Endodermal cell (in vitro differentiated cells): ENCODE measurements around the gene ARL6. TPM values are rescaled to one million over a fixed set of nuclear protein-coding genes. Genes with fewer than 3 reads are reported as not detected.

Experiments used
- DNase-seq: peaks from one replicate; pipeline ENCODE4 v3.0.0-alpha.2; 2017
- H3K27ac ChIP-seq: 2 replicates; pipeline ENCODE4 v1.5.1; 2013; ENCODE audit warnings: mild to moderate bottlenecking, low read depth, low read length, moderate library complexity
- H3K27me3 ChIP-seq: 2 replicates; pipeline ENCODE4 v1.6.1; 2013; ENCODE audit warnings: mild to moderate bottlenecking, low read length, moderate library complexity; ENCODE audit not compliant: insufficient read depth, control insufficient read depth, poor library complexity, severe bottlenecking
- H3K36me3 ChIP-seq: 2 replicates; pipeline ENCODE4 v1.7.0; 2013; ENCODE audit warnings: mild to moderate bottlenecking, low read length, moderate library complexity; ENCODE audit not compliant: control insufficient read depth, insufficient read depth
- H3K4me1 ChIP-seq: one replicate; pipeline ENCODE4 v1.7.0; 2013; ENCODE audit warnings: low read length; ENCODE audit not compliant: control insufficient read depth, insufficient read depth
- H3K4me3 ChIP-seq: 2 replicates; pipeline ENCODE4 v1.5.1; 2013; ENCODE audit warnings: mild to moderate bottlenecking, low read length, moderate library complexity
- H3K9ac ChIP-seq: 2 replicates; pipeline ENCODE4 v1.6.1; 2013; ENCODE audit warnings: mild to moderate bottlenecking, low read length, moderate library complexity; ENCODE audit not compliant: poor library complexity, severe bottlenecking; ENCODE audit errors: extremely low read depth
- H3K9me3 ChIP-seq: 2 replicates; pipeline ENCODE4 v1.6.1; 2013; ENCODE audit warnings: mild to moderate bottlenecking, low read length, moderate library complexity; ENCODE audit not compliant: control insufficient read depth
- H3K27ac Mint-ChIP-seq: 2 replicates; pipeline ENCODE4 v1.8.0; 2020; ENCODE audit warnings: mixed read lengths
- H3K27me3 Mint-ChIP-seq: 2 replicates; pipeline ENCODE4 v1.8.0; 2021; ENCODE audit warnings: mild to moderate bottlenecking, mixed read lengths; ENCODE audit not compliant: insufficient read depth
- H3K36me3 Mint-ChIP-seq: 2 replicates; pipeline ENCODE4 v1.8.0; 2020; ENCODE audit warnings: low read depth, mixed read lengths
- H3K4me1 Mint-ChIP-seq: 2 replicates; pipeline ENCODE4 v1.8.0; 2020; ENCODE audit warnings: mixed read lengths
- H3K4me3 Mint-ChIP-seq: 2 replicates; pipeline ENCODE4 v1.8.0; 2020; ENCODE audit warnings: mild to moderate bottlenecking, moderate library complexity, mixed read lengths
- H3K9me3 Mint-ChIP-seq: 2 replicates; pipeline ENCODE4 v1.8.0; 2020; ENCODE audit warnings: mild to moderate bottlenecking, mixed read lengths
- WGBS, 2 experiments: methylation state at CpG; one replicate each; pipeline versions ENCODE4 v1.1.5 to v1.1.7; 2013; ENCODE audit warnings: missing lambda C conversion rate in 2 of 2, mixed read lengths in 1 of 2; ENCODE audit not compliant: insufficient coverage in 1 of 2, insufficient read length in 1 of 2; 5-methylcytosine and 5-hydroxymethylcytosine counted together
- total RNA-seq, 2 donors: library from RNA; stranded (reverse); fragmentation: NEBNext Ultra II Directional in 1 of 2; extraction: Animal tissue kit (Norgen Biotek cat#: 25700) in 1 of 2; gene quantifications; 2 replicates in 1 of 2; 3 replicates in 1 of 2; pipeline ENCODE4 v1.2.1, GENCODE V29; 2021
- TF ChIP-seq, protein P1 (sequence below): fragments of 200-600 bp; sonication (generic); conservative IDR thresholded peaks from 2 replicates; pipeline ENCODE4 v1.5.0; 2021; ENCODE audit warnings: antibody characterized with exemption, mild to moderate bottlenecking

ARL6 gene
- total RNA-seq, 2 donors from 2014 or later: 11.1 to 15.7 TPM

DNA sequence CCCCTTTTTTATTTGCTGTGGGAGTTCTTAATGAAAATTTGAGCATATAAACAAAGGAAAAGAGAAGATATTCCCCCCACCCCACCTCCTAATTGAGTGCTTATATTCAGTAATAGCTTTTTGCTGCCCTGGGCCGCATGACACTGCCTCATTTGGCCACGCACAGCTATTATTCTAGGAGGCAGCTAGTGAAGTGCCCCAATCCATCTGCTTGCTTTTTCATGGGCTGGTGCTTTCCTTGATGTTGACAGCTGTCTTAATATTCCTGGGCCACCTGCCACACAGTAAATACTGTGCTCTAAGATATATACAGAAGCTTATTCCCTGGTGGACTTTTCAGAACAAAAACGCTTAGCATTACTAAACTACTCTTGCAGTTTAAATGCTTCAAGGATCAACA lies 53.4 kb downstream of the ARL6 start:
- peaks cover 5% of the 10 kb centered on the region for H3K4me1 ChIP-seq
- no peaks in the 10 kb centered on the region for H3K9me3 ChIP-seq
- WGBS, 2 experiments: 79 to 94% methylated on average over 3 of the region's 3 CpGs
- H3K4me1 Mint-ChIP-seq: peaks cover 2% of the 10 kb centered on the region
- H3K27ac Mint-ChIP-seq: no peak overlapping the region
- H3K9ac ChIP-seq: no peak overlapping the region
- no peak overlapping the region for H3K4me3 ChIP-seq
- no peak for DNase-seq
- H3K27me3 Mint-ChIP-seq: peaks cover 17% of the 10 kb centered on the region
- TF ChIP-seq, protein P1, sequence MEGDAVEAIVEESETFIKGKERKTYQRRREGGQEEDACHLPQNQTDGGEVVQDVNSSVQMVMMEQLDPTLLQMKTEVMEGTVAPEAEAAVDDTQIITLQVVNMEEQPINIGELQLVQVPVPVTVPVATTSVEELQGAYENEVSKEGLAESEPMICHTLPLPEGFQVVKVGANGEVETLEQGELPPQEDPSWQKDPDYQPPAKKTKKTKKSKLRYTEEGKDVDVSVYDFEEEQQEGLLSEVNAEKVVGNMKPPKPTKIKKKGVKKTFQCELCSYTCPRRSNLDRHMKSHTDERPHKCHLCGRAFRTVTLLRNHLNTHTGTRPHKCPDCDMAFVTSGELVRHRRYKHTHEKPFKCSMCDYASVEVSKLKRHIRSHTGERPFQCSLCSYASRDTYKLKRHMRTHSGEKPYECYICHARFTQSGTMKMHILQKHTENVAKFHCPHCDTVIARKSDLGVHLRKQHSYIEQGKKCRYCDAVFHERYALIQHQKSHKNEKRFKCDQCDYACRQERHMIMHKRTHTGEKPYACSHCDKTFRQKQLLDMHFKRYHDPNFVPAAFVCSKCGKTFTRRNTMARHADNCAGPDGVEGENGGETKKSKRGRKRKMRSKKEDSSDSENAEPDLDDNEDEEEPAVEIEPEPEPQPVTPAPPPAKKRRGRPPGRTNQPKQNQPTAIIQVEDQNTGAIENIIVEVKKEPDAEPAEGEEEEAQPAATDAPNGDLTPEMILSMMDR: no peak
- peak overlapping the region; percentile 28 for H3K27ac ChIP-seq
- H3K27me3 ChIP-seq: peaks cover 22% of the 10 kb centered on the region
- H3K36me3 Mint-ChIP-seq: no peaks in the 10 kb centered on the region
- H3K36me3 ChIP-seq: no peaks in the 10 kb centered on the region
- no peaks in the 10 kb centered on the region for H3K9me3 Mint-ChIP-seq
- no peak overlapping the region for H3K4me3 Mint-ChIP-seq

GRCh38 chr3:97820780-97821179 lies 56.2 kb downstream of the ARL6 start:
- Histone ChIP-seq H3K36me3 (no peaks in the 10 kb centered on the region), H3K9ac (no peak overlapping the region), H3K4me1 (peaks cover 5% of the 10 kb centered on the region), H3K27ac (no peak overlapping the region), H3K4me3 (peak overlapping the region; percentile 90), H3K9me3 (no peaks in the 10 kb centered on the region), H3K27me3 (peaks cover 27% of the 10 kb centered on the region)
- WGBS, 2 experiments: 86 to 100% methylated on average over 3 to 5 of the region's 5 CpGs
- no peaks in the 10 kb centered on the region for H3K9me3 Mint-ChIP-seq
- peaks cover 23% of the 10 kb centered on the region for H3K27me3 Mint-ChIP-seq
- no peaks in the 10 kb centered on the region for H3K36me3 Mint-ChIP-seq
- TF ChIP-seq, protein P1: no peak
- H3K4me3 Mint-ChIP-seq: peak overlapping the region; percentile 93
- H3K4me1 Mint-ChIP-seq: peaks cover 16% of the 10 kb centered on the region
- no peak overlapping the region for H3K27ac Mint-ChIP-seq
- DNase-seq: no peak

DNA sequence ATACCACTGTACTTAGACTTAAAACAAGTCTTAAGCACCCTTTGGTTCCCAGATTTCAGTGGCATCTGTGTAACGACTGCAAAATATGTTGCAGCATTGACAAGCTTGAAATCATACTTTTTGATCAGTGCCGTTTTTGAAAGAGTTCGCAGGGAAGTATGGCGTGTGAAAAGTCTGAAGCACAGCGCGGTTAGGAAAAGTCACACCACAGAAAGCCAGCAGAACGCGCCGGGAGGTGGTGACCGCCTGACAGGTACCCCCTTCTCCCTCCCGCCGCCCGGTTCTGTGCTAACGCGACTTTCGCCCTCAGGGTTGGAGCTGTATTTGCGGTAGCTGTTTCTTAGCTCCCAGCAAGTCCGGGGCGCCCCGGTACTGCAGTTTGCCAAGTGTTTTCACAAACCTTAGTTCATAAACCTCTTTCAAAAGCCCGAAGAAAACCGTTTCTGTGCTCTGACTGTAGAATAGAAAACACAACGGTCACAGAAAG lies 56.8 kb downstream of the ARL6 start:
- Histone ChIP-seq H3K4me1 (peaks cover 5% of the 10 kb centered on the region), H3K4me3 (peak overlapping the region; percentile 90), H3K36me3 (no peaks in the 10 kb centered on the region), H3K27me3 (peaks cover 27% of the 10 kb centered on the region), H3K9ac (peak overlapping the region; percentile 54), H3K27ac (no peak overlapping the region), H3K9me3 (no peaks in the 10 kb centered on the region)
- Mint-ChIP-seq H3K27ac (no peak overlapping the region), H3K9me3 (no peaks in the 10 kb centered on the region), H3K27me3 (peaks cover 23% of the 10 kb centered on the region), H3K36me3 (no peaks in the 10 kb centered on the region), H3K4me3 (peak overlapping the region; percentile 93), H3K4me1 (peaks cover 16% of the 10 kb centered on the region)
- peak; percentile 82 for DNase-seq
- 3 to 7% methylated on average over 13 to 23 of the region's 23 CpGs for WGBS, 2 experiments
- TF ChIP-seq, protein P1: no peak
